ENCODE measurements around the gene PIGM.

The PIGM gene

GRCh38 chr1:160018900-160019299 lies 12.9 kb downstream of the PIGM start:
- Histone ChIP-seq H3K9me3 (ENCODE audit: insufficient read depth, low read length) (no peaks in the 10 kb centered on the region), H3K36me3 (ENCODE audit: low read length) (no peaks in the 10 kb centered on the region), H2AFZ (ENCODE audit: low read depth, low read length, severe bottlenecking) (no peak overlapping the region), H3K4me2 (ENCODE audit: low read depth, low read length, poor library complexity, severe bottlenecking) (no peak overlapping the region), H3K9ac (ENCODE audit: low read length) (no peak overlapping the region), H3K27me3 (ENCODE audit: low read length) (no peaks in the 10 kb centered on the region), H3K9me2 (replicated peaks; ENCODE audit: insufficient read depth, low read length) (no peaks in the 10 kb centered on the region), H3K27ac (ENCODE audit: low read depth, low read length) (no peak overlapping the region), H4K20me1 (ENCODE audit: low read depth, low read length) (no peaks in the 10 kb centered on the region), H3K4me3 (ENCODE audit: insufficient read depth, low read length, poor library complexity, severe bottlenecking) (no peak overlapping the region), H3F3A (ENCODE audit: insufficient read depth) (no peaks in the 10 kb centered on the region), H3K79me2 (ENCODE audit: insufficient read depth, low read length) (no peaks in the 10 kb centered on the region)
- no peak for TF ChIP-seq CTCF (IDR thresholded peaks at IDR 0.05; ENCODE audit: insufficient read depth, low read length, poor library complexity, severe bottlenecking)
- TF ChIP-seq EZH2phosphoT487 (conservative IDR thresholded peaks at IDR 0.05; ENCODE audit: low read length), result no peak

- no peak overlapping the region for H3K9ac ChIP-seq (ENCODE audit: low read length)
- no peaks in the 10 kb centered on the region for H3F3A ChIP-seq (ENCODE audit: insufficient read depth)
- no peaks in the 10 kb centered on the region for H4K20me1 ChIP-seq (ENCODE audit: low read depth, low read length)
- no peaks in the 10 kb centered on the region for H3K79me2 ChIP-seq (ENCODE audit: insufficient read depth, low read length)
- no peaks in the 10 kb centered on the region for H3K9me3 ChIP-seq (ENCODE audit: insufficient read depth, low read length)
- no peak overlapping the region for H3K4me3 ChIP-seq (ENCODE audit: insufficient read depth, low read length, poor library complexity, severe bottlenecking)
- H3K4me2 ChIP-seq (ENCODE audit: low read depth, low read length, poor library complexity, severe bottlenecking), result no peak overlapping the region
- no peak overlapping the region for H3K27ac ChIP-seq (ENCODE audit: low read depth, low read length)
- no peak for TF ChIP-seq CTCF (IDR thresholded peaks at IDR 0.05; ENCODE audit: insufficient read depth, low read length, poor library complexity, severe bottlenecking)
- TF ChIP-seq EZH2phosphoT487 (conservative IDR thresholded peaks at IDR 0.05; ENCODE audit: low read length), result no peak
- H3K9me2 ChIP-seq (replicated peaks; ENCODE audit: insufficient read depth, low read length), result no peaks in the 10 kb centered on the region
- no peak overlapping the region for H2AFZ ChIP-seq (ENCODE audit: low read depth, low read length, severe bottlenecking)
- no peaks in the 10 kb centered on the region for H3K27me3 ChIP-seq (ENCODE audit: low read length)
- H3K36me3 ChIP-seq (ENCODE audit: low read length), result no peaks in the 10 kb centered on the region
Observed at GRCh38 chr1:160018347-160018746, 13.4 kb downstream of the PIGM start.

GRCh38 chr1:160017592-160017991 lies 14.2 kb downstream of the PIGM start:
- H3K4me2 ChIP-seq (ENCODE audit: low read depth, low read length, poor library complexity, severe bottlenecking), result no peak overlapping the region
- TF ChIP-seq EZH2phosphoT487 (conservative IDR thresholded peaks at IDR 0.05; ENCODE audit: low read length) (no peak), CTCF (IDR thresholded peaks at IDR 0.05; ENCODE audit: insufficient read depth, low read length, poor library complexity, severe bottlenecking) (no peak)
- no peaks in the 10 kb centered on the region for H3K36me3 ChIP-seq (ENCODE audit: low read length)
- no peak overlapping the region for H3K4me3 ChIP-seq (ENCODE audit: insufficient read depth, low read length, poor library complexity, severe bottlenecking)
- H3F3A ChIP-seq (ENCODE audit: insufficient read depth), result no peaks in the 10 kb centered on the region
- no peaks in the 10 kb centered on the region for H3K79me2 ChIP-seq (ENCODE audit: insufficient read depth, low read length)
- no peaks in the 10 kb centered on the region for H4K20me1 ChIP-seq (ENCODE audit: low read depth, low read length)
- H2AFZ ChIP-seq (ENCODE audit: low read depth, low read length, severe bottlenecking), result no peak overlapping the region
- no peak overlapping the region for H3K9ac ChIP-seq (ENCODE audit: low read length)
- no peaks in the 10 kb centered on the region for H3K27me3 ChIP-seq (ENCODE audit: low read length)
- H3K9me2 ChIP-seq (replicated peaks; ENCODE audit: insufficient read depth, low read length), result no peaks in the 10 kb centered on the region
- H3K9me3 ChIP-seq (ENCODE audit: insufficient read depth, low read length), result no peaks in the 10 kb centered on the region
- no peak overlapping the region for H3K27ac ChIP-seq (ENCODE audit: low read depth, low read length)
